Osteoblast (primary cell): ENCODE data around the gene MUC2. TPM values are rescaled to one million over a fixed set of nuclear protein-coding genes. Genes with fewer than 3 reads are reported as not detected.

Source experiments
- DNase-seq: peaks from one replicate; pipeline ENCODE4 v3.0.0; 2011; ENCODE audit warnings: low spot score, mixed read lengths; ENCODE audit not compliant: insufficient read length; ENCODE audit errors: missing footprints
- H2AFZ ChIP-seq: 2 replicates; pipeline ENCODE4 v1.6.0; 2011; ENCODE audit warnings: mild to moderate bottlenecking, low read length
- H3K27ac ChIP-seq: 2 replicates; pipeline ENCODE4 v1.5.1; 2011; ENCODE audit warnings: mild to moderate bottlenecking, low read depth, low read length, moderate library complexity
- H3K27me3 ChIP-seq: 2 replicates; pipeline ENCODE4 v1.6.0; 2012; ENCODE audit warnings: mild to moderate bottlenecking, control low read depth, inconsistent platforms, low read length, moderate library complexity; ENCODE audit not compliant: insufficient read depth
- H3K36me3 ChIP-seq: 2 replicates; pipeline ENCODE4 v1.5.1; 2011; ENCODE audit warnings: mild to moderate bottlenecking, low read length, control low read depth, moderate library complexity; ENCODE audit not compliant: insufficient read depth
- H3K4me1 ChIP-seq: 2 replicates; pipeline ENCODE4 v1.5.1; 2011; ENCODE audit warnings: mild to moderate bottlenecking, low read length, control low read depth, moderate library complexity; ENCODE audit not compliant: insufficient read depth
- H3K4me2 ChIP-seq: 2 replicates; pipeline ENCODE4 v1.6.0; 2011; ENCODE audit warnings: mild to moderate bottlenecking, low read length; ENCODE audit not compliant: insufficient read depth
- H3K4me3 ChIP-seq: fragments of 200-600 bp; sonication (generic); 3 replicates; pipeline ENCODE4 v1.5.1; 2012; ENCODE audit warnings: mild to moderate bottlenecking, low read length, inconsistent platforms; ENCODE audit not compliant: insufficient read depth
- H3K79me2 ChIP-seq: 2 replicates; pipeline ENCODE4 v1.6.0; 2012; ENCODE audit warnings: mild to moderate bottlenecking, low read length, control low read depth, inconsistent platforms; ENCODE audit not compliant: insufficient read depth
- H3K9me3 ChIP-seq: 2 replicates; pipeline ENCODE4 v1.5.1; 2011; ENCODE audit warnings: low read depth, low read length, control low read depth
- H4K20me1 ChIP-seq: 2 replicates; pipeline ENCODE4 v1.6.0; 2012; ENCODE audit warnings: mild to moderate bottlenecking, low read length, control low read depth; ENCODE audit not compliant: insufficient read depth
- total RNA-seq: library from RNA; depleted of rRNA; stranded (reverse); fragments of >200 nt; gene quantifications from 2 replicates; pipeline ENCODE4 v1.2.3, GENCODE V29; 2012
- TF ChIP-seq, protein P1 (sequence below): IDR thresholded peaks from 2 replicates; pipeline ENCODE4 v1.5.1; 2011; ENCODE audit warnings: mild to moderate bottlenecking, low read depth, low read length, moderate library complexity; ENCODE audit errors: extremely low read depth

Gene MUC2
- total RNA-seq, 1 donor: not detected

DNA sequence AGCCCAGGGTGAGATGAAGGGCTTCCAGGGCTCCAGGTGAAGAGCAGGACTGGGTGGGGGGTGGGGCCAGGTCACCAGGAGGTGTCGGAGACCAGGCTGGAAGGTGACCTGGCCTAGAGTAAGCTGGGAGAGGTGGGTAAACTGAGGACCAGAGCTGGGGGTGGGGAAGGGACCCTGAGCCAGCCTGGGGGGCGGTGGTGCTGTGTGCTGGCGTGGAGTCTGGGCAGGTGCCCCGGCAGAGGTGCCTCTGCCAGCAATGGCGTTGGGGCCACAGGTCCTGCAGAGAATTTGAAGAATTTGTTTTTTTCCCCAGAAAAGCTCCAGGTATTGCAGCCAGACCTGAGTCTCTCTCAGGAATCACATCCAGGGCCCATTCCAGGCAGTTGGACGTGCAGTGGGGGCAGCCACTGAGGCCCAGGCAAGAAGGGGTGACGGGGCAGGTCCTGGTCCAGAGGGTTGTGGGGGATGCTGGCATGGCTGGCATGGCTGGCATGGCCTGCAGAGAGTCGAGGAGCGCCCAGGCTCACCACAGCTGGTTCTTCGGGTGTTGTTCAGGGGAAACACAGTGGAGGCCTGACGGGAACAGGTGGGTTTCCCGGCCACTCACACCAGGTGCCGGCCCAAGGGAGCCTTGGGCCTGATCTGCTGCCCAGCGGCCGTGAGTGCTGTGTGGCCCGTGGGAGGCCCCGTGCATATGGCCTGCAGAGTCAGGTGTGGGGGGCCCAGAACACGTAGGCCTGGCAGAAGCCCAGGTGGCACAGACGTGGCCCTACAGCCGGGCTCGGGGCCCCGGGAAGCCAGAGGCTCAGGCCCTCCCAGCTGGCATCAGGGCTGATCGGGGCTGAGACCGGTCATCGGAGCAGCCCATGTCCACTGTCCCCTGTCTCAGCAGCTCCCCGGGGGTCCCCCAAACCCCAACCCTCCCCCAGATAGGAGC, 31.8 kb upstream of the MUC2 start:
- Histone ChIP-seq H3K4me3 (no peak overlapping the region), H3K27ac (no peak overlapping the region), H3K79me2 (no peaks in the 10 kb centered on the region), H4K20me1 (no peaks in the 10 kb centered on the region), H3K4me2 (no peak overlapping the region), H2AFZ (no peak overlapping the region), H3K27me3 (peaks cover 11% of the 10 kb centered on the region), H3K9me3 (no peaks in the 10 kb centered on the region), H3K36me3 (no peaks in the 10 kb centered on the region), H3K4me1 (peaks cover 2% of the 10 kb centered on the region)
- TF ChIP-seq, protein P1, sequence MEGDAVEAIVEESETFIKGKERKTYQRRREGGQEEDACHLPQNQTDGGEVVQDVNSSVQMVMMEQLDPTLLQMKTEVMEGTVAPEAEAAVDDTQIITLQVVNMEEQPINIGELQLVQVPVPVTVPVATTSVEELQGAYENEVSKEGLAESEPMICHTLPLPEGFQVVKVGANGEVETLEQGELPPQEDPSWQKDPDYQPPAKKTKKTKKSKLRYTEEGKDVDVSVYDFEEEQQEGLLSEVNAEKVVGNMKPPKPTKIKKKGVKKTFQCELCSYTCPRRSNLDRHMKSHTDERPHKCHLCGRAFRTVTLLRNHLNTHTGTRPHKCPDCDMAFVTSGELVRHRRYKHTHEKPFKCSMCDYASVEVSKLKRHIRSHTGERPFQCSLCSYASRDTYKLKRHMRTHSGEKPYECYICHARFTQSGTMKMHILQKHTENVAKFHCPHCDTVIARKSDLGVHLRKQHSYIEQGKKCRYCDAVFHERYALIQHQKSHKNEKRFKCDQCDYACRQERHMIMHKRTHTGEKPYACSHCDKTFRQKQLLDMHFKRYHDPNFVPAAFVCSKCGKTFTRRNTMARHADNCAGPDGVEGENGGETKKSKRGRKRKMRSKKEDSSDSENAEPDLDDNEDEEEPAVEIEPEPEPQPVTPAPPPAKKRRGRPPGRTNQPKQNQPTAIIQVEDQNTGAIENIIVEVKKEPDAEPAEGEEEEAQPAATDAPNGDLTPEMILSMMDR: no peak
- peak; percentile 90 for DNase-seq

DNA sequence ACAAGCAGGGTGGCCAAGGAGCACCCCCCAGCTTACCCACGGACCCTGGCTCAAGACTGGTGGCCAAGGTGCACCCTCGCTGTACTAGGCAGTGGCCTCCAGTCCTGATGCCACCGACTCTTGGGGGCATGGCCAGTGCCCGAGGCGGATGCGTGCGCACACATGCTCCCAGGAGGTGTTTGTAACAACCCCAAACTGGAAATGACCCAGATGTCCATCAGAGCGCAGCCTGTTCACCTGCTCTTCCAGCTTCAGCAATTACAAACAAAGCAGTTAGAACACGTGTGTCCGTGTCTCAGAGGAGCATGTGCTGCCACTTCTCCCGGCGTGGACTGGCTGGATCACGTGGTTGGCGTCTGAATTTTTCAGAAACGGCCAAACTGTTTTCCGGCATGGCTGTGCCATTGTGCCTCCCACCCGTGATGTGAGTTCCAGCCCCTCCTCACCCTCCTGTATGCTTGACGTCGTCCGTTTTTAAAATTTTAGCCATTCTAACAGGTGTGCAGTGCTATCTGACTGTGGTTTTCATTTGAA, 31.0 kb upstream of the MUC2 start:
- no peaks in the 10 kb centered on the region for H3K9me3 ChIP-seq
- no peaks in the 10 kb centered on the region for H3K79me2 ChIP-seq
- H3K4me3 ChIP-seq: no peak overlapping the region
- DNase-seq: peak; percentile 58
- H2AFZ ChIP-seq: no peak overlapping the region
- TF ChIP-seq, protein P1: no peak
- no peak overlapping the region for H3K4me2 ChIP-seq
- H3K27me3 ChIP-seq: peaks cover 19% of the 10 kb centered on the region
- peaks cover 2% of the 10 kb centered on the region for H3K4me1 ChIP-seq
- no peak overlapping the region for H3K27ac ChIP-seq
- H3K36me3 ChIP-seq: no peaks in the 10 kb centered on the region
- H4K20me1 ChIP-seq: no peaks in the 10 kb centered on the region

DNA sequence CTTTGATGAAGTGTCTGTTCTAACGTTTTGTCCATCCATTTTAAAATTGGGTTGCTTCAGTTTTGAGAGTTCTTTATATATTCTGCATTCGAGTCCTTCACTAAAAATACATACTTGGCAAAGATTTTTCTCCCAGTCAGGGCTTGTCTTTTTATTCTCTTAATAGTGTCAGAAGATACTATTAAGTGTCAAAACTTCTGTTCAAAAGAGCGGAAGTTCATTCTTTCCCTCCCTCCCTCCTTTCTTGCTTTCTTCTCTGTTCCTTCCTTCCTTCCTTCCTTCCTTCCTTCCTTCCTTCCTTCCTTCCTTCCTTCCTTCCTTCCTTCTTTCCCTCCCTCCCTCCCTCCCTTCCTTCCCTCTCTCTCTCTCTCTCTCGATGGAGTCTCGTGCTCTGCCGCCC, 30.5 kb upstream of the MUC2 start:
- TF ChIP-seq, protein P1: no peak
- Histone ChIP-seq H3K9me3 (no peaks in the 10 kb centered on the region), H4K20me1 (no peaks in the 10 kb centered on the region), H3K4me1 (peaks cover 2% of the 10 kb centered on the region), H3K27ac (no peak overlapping the region), H3K4me2 (no peak overlapping the region), H3K36me3 (no peaks in the 10 kb centered on the region), H3K4me3 (no peak overlapping the region), H3K27me3 (peaks cover 22% of the 10 kb centered on the region), H3K79me2 (no peaks in the 10 kb centered on the region), H2AFZ (no peak overlapping the region)
- DNase-seq: no peak

GRCh38 chr11:1047595-1048156, 27.0 kb upstream of the MUC2 start:
- no peaks in the 10 kb centered on the region for H3K79me2 ChIP-seq
- no peak overlapping the region for H3K27ac ChIP-seq
- H2AFZ ChIP-seq: no peak overlapping the region
- no peak overlapping the region for H3K4me2 ChIP-seq
- H3K4me3 ChIP-seq: no peak overlapping the region
- H4K20me1 ChIP-seq: no peaks in the 10 kb centered on the region
- peak; percentile 51 for DNase-seq
- H3K9me3 ChIP-seq: no peaks in the 10 kb centered on the region
- H3K36me3 ChIP-seq: no peaks in the 10 kb centered on the region
- H3K27me3 ChIP-seq: peaks cover 22% of the 10 kb centered on the region
- TF ChIP-seq, protein P1: no peak
- H3K4me1 ChIP-seq: no peaks in the 10 kb centered on the region
